ENCODE data around the gene FAM20C.

The FAM20C gene

GRCh38 chr7:304574-305409, 112.4 kb downstream of the FAM20C start:
- H3K4me3 ChIP-seq (ENCODE audit: low read depth, low read length) = no peak overlapping the region
- DNase-seq (ENCODE audit: low read depth) = no peak

GRCh38 chr7:305410-306151, 113.2 kb downstream of the FAM20C start:
- DNase-seq (ENCODE audit: low read depth) = no peak
- no peak overlapping the region for H3K4me3 ChIP-seq (ENCODE audit: low read depth, low read length)

GRCh38 chr7:307970-308369, 115.6 kb downstream of the FAM20C start:
- DNase-seq (ENCODE audit: low read depth) = no peak
- no peak overlapping the region for H3K4me3 ChIP-seq (ENCODE audit: low read depth, low read length)

GRCh38 chr7:309586-310228, 117.3 kb downstream of the FAM20C start:
- no peak for DNase-seq (ENCODE audit: low read depth)
- H3K4me3 ChIP-seq (ENCODE audit: low read depth, low read length) = no peak overlapping the region

All from skeletal muscle cell (primary cell).